ENCODE results near the gene KIF15.
"Not testable (repeated sequence)": the region's sequence is repeated elsewhere in the genome, so short reads cannot be mapped to it uniquely, and the experiment has no call there.

- TF ChIP-seq CTCF (IDR thresholded peaks at IDR 0.05 in 8 of 11, conservative IDR thresholded peaks at IDR 0.05 in 3 of 11); POLR2AphosphoS5 (IDR thresholded peaks at IDR 0.05); POLR2A (IDR thresholded peaks at IDR 0.05): not testable (repeated sequence)
Observed at GRCh38 chr3:44856663-44857062, 95.1 kb downstream of the KIF15 start.
